Measurements from ENCODE around the gene TBKBP1.
"Not testable (repeated sequence)": the region's sequence is repeated elsewhere in the genome, so short reads cannot be mapped to it uniquely, and the experiment has no call there.

The TBKBP1 gene

GRCh38 chr17:47738178-47738577 lies 44.2 kb downstream of the TBKBP1 start:
- DNase-seq (ENCODE audit: low read depth in 1 of 2, low spot score in 1 of 2) = no peak
- Histone ChIP-seq H3K27me3 (ENCODE audit: insufficient read depth, poor library complexity, severe bottlenecking) (peaks cover 24% of the 10 kb centered on the region), H3K4me3 (replicated peaks; ENCODE audit: insufficient read depth, low read length) (no peak overlapping the region), H3K27ac (replicated peaks) (no peak overlapping the region)
- TF ChIP-seq REST (IDR thresholded peaks at IDR 0.05; ENCODE audit: insufficient replicate concordance, low read depth) = no peak
- TF ChIP-seq SPI1 (IDR thresholded peaks at IDR 0.05; ENCODE audit: borderline replicate concordance, low read depth) = no peak
- TF ChIP-seq POLR2AphosphoS5 (IDR thresholded peaks at IDR 0.05; ENCODE audit: low read depth) = no peak
- TF ChIP-seq CTCF (IDR thresholded peaks at IDR 0.05; ENCODE audit: insufficient read depth, low read length) = no peak
- no peak for TF ChIP-seq GABPA (IDR thresholded peaks at IDR 0.05; ENCODE audit: low read depth)

GRCh38 chr17:47739150-47739549 lies 45.2 kb downstream of the TBKBP1 start:
- no peak overlapping the region for H3K4me3 ChIP-seq (replicated peaks; ENCODE audit: insufficient read depth, low read length)
- no peak overlapping the region for H3K27ac ChIP-seq (replicated peaks)
- TF ChIP-seq GABPA (IDR thresholded peaks at IDR 0.05; ENCODE audit: low read depth) (no peak), SPI1 (IDR thresholded peaks at IDR 0.05; ENCODE audit: borderline replicate concordance, low read depth) (no peak), CTCF (IDR thresholded peaks at IDR 0.05; ENCODE audit: insufficient read depth, low read length) (no peak), POLR2AphosphoS5 (IDR thresholded peaks at IDR 0.05; ENCODE audit: low read depth) (no peak), REST (IDR thresholded peaks at IDR 0.05; ENCODE audit: insufficient replicate concordance, low read depth) (no peak)
- H3K27me3 ChIP-seq (ENCODE audit: insufficient read depth, poor library complexity, severe bottlenecking) = peaks cover 25% of the 10 kb centered on the region
- DNase-seq (ENCODE audit: low read depth in 1 of 2, low spot score in 1 of 2) = no peak

GRCh38 chr17:47739945-47740344 lies 46.0 kb downstream of the TBKBP1 start:
- peaks cover 28% of the 10 kb centered on the region for H3K27me3 ChIP-seq (ENCODE audit: insufficient read depth, poor library complexity, severe bottlenecking)
- H3K4me3 ChIP-seq (replicated peaks; ENCODE audit: insufficient read depth, low read length); DNase-seq (ENCODE audit: low read depth in 1 of 2, low spot score in 1 of 2); H3K27ac ChIP-seq (replicated peaks): not testable (repeated sequence)

GRCh38 chr17:47741109-47741792 lies 47.3 kb downstream of the TBKBP1 start:
- TF ChIP-seq GABPA (IDR thresholded peaks at IDR 0.05; ENCODE audit: low read depth) (no peak), REST (IDR thresholded peaks at IDR 0.05; ENCODE audit: insufficient replicate concordance, low read depth) (no peak), SPI1 (IDR thresholded peaks at IDR 0.05; ENCODE audit: borderline replicate concordance, low read depth) (no peak), POLR2AphosphoS5 (IDR thresholded peaks at IDR 0.05; ENCODE audit: low read depth) (no peak), CTCF (IDR thresholded peaks at IDR 0.05; ENCODE audit: insufficient read depth, low read length) (no peak)
- DNase-seq (ENCODE audit: low read depth in 1 of 2, low spot score in 1 of 2) = no peak
- Histone ChIP-seq H3K4me3 (replicated peaks; ENCODE audit: insufficient read depth, low read length) (no peak overlapping the region), H3K27me3 (ENCODE audit: insufficient read depth, poor library complexity, severe bottlenecking) (peaks cover 36% of the 10 kb centered on the region), H3K27ac (replicated peaks) (no peak overlapping the region)

Measured in HL-60 (cell line).